GM12878 (cell line): ENCODE results near the gene MKRN2. TPM values are rescaled to one million over a fixed set of nuclear protein-coding genes. Genes with fewer than 3 reads are reported as not detected.

ENCODE experiments used
- ESRRA ChIP-seq: IDR thresholded peaks from 2 replicates; pipeline ENCODE4 v1.6.1; 2012; ENCODE audit warnings: mild to moderate bottlenecking, low read length, improper control_type of control experiment
- POLR2AphosphoS5 ChIP-seq: IDR thresholded peaks from 2 replicates; pipeline ENCODE4 v1.6.1; 2011; ENCODE audit warnings: mild to moderate bottlenecking, low read length, inconsistent platforms
- REST ChIP-seq: IDR thresholded peaks from 2 replicates; pipeline ENCODE4 v1.6.1; 2012; ENCODE audit warnings: mild to moderate bottlenecking, low read depth, low read length
- polyA plus RNA-seq, 11 experiments: library from polyadenylated mRNA; depleted of rRNA in 4 of 11; unstranded in 6 of 11; stranded (reverse) in 5 of 11; fragments of >200 nt; fragmentation: Nextera tagmentation in 4 of 11; fragmentation: Illumina TruSeq in 1 of 11; extraction: Ambion mirVana in 4 of 11; extraction: Trizol in 1 of 11; gene quantifications; 1 replicate in 1 of 11; 2 replicates in 10 of 11; pipeline versions ENCODE4 v1.2.1 to v1.2.3, GENCODE V29; 2011 to 2016; ENCODE audit warnings: inconsistent platforms in 2 of 11, missing spikeins in 2 of 11, low read depth in 1 of 11
- total RNA-seq, 4 experiments: library from RNA; depleted of rRNA in 3 of 4; stranded (reverse); fragments of >200 nt in 3 of 4; fragmentation: Illumina TruSeq in 1 of 4; extraction: Trizol in 1 of 4; gene quantifications; 2 replicates each; pipeline versions ENCODE4 v1.2.1 to v1.2.3, GENCODE V29; 2013 to 2021
- TF ChIP-seq, protein P1 (sequence below): fragments of 450-650 bp; IDR thresholded peaks from 2 replicates; pipeline ENCODE4 v1.6.1; 2017; ENCODE audit warnings: low read depth, mild to moderate bottlenecking, moderate library complexity
- TF ChIP-seq, protein P2 (sequence below): fragments of 450-650 bp; IDR thresholded peaks from 2 replicates; pipeline ENCODE4 v1.6.1; 2018; ENCODE audit warnings: mild to moderate bottlenecking, low read depth, moderate library complexity; ENCODE audit not compliant: partially characterized antibody

Gene MKRN2
- total and polyA plus RNA-seq, 10 of the 15 experiments (the other 5 are each of a cell fraction or from before 2014, with no cell fraction given), result 15.4 to 40.7 (median 34.4) TPM

DNA sequence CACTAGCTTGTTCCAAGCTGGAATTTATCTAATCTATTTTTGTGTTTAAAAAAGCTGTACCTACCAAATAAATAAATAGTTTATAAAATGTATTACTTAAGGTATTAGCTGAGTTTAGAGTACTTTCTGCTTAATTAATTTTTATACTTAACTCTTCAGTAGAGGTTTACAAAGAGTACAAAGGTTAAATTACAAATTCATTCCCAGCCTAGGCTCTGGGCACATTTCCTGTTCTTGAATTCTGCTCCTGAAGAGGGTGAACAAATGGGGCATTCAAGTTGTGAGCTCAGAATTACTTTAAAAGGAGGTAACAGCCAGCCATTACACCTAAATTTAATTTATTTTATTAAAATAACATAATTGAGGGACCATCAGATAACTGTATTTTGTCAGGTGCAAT, 26.4 kb downstream of the MKRN2 start (continued):
- TF ChIP-seq, protein P1, sequence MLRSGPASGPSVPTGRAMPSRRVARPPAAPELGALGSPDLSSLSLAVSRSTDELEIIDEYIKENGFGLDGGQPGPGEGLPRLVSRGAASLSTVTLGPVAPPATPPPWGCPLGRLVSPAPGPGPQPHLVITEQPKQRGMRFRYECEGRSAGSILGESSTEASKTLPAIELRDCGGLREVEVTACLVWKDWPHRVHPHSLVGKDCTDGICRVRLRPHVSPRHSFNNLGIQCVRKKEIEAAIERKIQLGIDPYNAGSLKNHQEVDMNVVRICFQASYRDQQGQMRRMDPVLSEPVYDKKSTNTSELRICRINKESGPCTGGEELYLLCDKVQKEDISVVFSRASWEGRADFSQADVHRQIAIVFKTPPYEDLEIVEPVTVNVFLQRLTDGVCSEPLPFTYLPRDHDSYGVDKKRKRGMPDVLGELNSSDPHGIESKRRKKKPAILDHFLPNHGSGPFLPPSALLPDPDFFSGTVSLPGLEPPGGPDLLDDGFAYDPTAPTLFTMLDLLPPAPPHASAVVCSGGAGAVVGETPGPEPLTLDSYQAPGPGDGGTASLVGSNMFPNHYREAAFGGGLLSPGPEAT, result no peak
- TF ChIP-seq, protein P2, sequence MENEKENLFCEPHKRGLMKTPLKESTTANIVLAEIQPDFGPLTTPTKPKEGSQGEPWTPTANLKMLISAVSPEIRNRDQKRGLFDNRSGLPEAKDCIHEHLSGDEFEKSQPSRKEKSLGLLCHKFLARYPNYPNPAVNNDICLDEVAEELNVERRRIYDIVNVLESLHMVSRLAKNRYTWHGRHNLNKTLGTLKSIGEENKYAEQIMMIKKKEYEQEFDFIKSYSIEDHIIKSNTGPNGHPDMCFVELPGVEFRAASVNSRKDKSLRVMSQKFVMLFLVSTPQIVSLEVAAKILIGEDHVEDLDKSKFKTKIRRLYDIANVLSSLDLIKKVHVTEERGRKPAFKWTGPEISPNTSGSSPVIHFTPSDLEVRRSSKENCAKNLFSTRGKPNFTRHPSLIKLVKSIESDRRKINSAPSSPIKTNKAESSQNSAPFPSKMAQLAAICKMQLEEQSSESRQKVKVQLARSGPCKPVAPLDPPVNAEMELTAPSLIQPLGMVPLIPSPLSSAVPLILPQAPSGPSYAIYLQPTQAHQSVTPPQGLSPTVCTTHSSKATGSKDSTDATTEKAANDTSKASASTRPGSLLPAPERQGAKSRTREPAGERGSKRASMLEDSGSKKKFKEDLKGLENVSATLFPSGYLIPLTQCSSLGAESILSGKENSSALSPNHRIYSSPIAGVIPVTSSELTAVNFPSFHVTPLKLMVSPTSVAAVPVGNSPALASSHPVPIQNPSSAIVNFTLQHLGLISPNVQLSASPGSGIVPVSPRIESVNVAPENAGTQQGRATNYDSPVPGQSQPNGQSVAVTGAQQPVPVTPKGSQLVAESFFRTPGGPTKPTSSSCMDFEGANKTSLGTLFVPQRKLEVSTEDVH, result no peak
- TF ChIP-seq REST, result no peak
- no peak for TF ChIP-seq POLR2AphosphoS5
- TF ChIP-seq ESRRA, result no peak
